Peyer's patch (tissue), 4 donors: ENCODE measurements around the gene HCST. TPM values are rescaled to one million over a fixed set of nuclear protein-coding genes. Genes with fewer than 3 reads are reported as not detected.

Experiments used
- DNase-seq, 3 donors: peaks; one replicate each; pipeline ENCODE4 v3.0.0-alpha.2; 2017 to 2019
- H3K27ac ChIP-seq, 4 donors: fragments of 200-600 bp; sonication (generic); one replicate each; pipeline ENCODE4 v1.5.1; 2016 to 2019
- H3K27me3 ChIP-seq, 2 donors: fragments of 200-600 bp; sonication (generic); one replicate each; pipeline ENCODE4 v1.5.1; 2019
- H3K36me3 ChIP-seq, 3 donors: fragments of 200-600 bp; sonication (generic); one replicate each; pipeline ENCODE4 v1.5.1; 2016 to 2019
- H3K4me1 ChIP-seq, 4 donors: fragments of 200-600 bp; sonication (generic); one replicate each; pipeline ENCODE4 v1.5.1; 2016 to 2019
- H3K4me3 ChIP-seq, 4 donors: fragments of 200-600 bp; sonication (generic); 1 replicate in 3 of 4; 2 replicates in 1 of 4; pipeline ENCODE4 v1.5.1; 2016 to 2019; ENCODE audit warnings: mild to moderate bottlenecking in 1 of 4
- H3K9me3 ChIP-seq, 4 donors: fragments of 200-600 bp; sonication (generic); one replicate each; pipeline ENCODE4 v1.5.1; 2016 to 2019; ENCODE audit warnings: mild to moderate bottlenecking in 1 of 4
- CTCF ChIP-seq, 6 experiments: fragments of 450-650 bp in 4 of 6; fragments of 200-600 bp in 2 of 6; sonication (generic) in 1 of 6; IDR thresholded peaks; one replicate each; pipeline ENCODE4 v1.5.1; 2017 to 2019; ENCODE audit warnings: antibody characterized with exemption in 6 of 6, mild to moderate bottlenecking in 3 of 6, moderate library complexity in 1 of 6
- POLR2A ChIP-seq, 2 donors: fragments of 450-650 bp; IDR thresholded peaks; one replicate each; pipeline ENCODE4 v1.5.1; 2017; ENCODE audit warnings: antibody characterized with exemption in 2 of 2, mild to moderate bottlenecking in 2 of 2, moderate library complexity in 2 of 2
- total RNA-seq, 4 donors: library from RNA; depleted of rRNA; stranded (reverse); fragments of >200 nt; gene quantifications; one replicate each; pipeline ENCODE4 v1.1.0, GENCODE V29; 2016

HCST gene
- total RNA-seq: 1 to 10 TPM in 1 of 4 donors, not detected in 3; 9.7 TPM

- no peaks in the 10 kb centered on the region for H3K9me3 ChIP-seq
- H3K4me3 ChIP-seq: peak within 1 kb of the TSS; percentile 27 to 46 (median 39)
- H3K27ac ChIP-seq: peak within 1 kb of the TSS; percentile 81 to 96 (median 94)
- H3K4me1 ChIP-seq: peaks cover 0 to 31% (median 18%) of the 10 kb centered on the region in 4 donors
- peaks cover 0 to under 1% (median 0%) of the 10 kb centered on the region in 3 donors for H3K36me3 ChIP-seq
- TF ChIP-seq CTCF (IDR thresholded peaks at IDR 0.05) (no peak), POLR2A (IDR thresholded peaks at IDR 0.05) (peak; percentile 14 to 15)
- peak in 2 of 3 donors; percentile 71 to 76 for DNase-seq
- no peaks in the 10 kb centered on the region for H3K27me3 ChIP-seq
Measured at GRCh38 chr19:35901854-35902661, at the start of gene HCST. TSS of gene HCST (plus strand) at chr19:35902529. CDS start at chr19:35902594, 65 bp downstream.

GRCh38 chr19:35853038-35853756, 49.1 kb upstream of the HCST start:
- H3K36me3 ChIP-seq: no peaks in the 10 kb centered on the region
- H3K9me3 ChIP-seq: no peaks in the 10 kb centered on the region
- TF ChIP-seq CTCF (IDR thresholded peaks at IDR 0.05): no peak
- TF ChIP-seq POLR2A (IDR thresholded peaks at IDR 0.05): no peak
- peaks cover 0 to 14% (median 5%) of the 10 kb centered on the region in 4 donors for H3K4me1 ChIP-seq
- H3K27ac ChIP-seq: no peak overlapping the region
- no peak overlapping the region for H3K4me3 ChIP-seq
- H3K27me3 ChIP-seq: peaks cover 0 to 11% of the 10 kb centered on the region in 2 donors
- no peak for DNase-seq

GRCh38 chr19:35856546-35857149, 45.7 kb upstream of the HCST start, which contains the start of gene KIRREL2:
TSS of gene KIRREL2 (plus strand) at chr19:35856911. CDS start at chr19:35857120, 209 bp downstream.
- peaks cover 0 to 21% of the 10 kb centered on the region in 2 donors for H3K27me3 ChIP-seq

GRCh38 chr19:35858311-35858710, 44.0 kb upstream of the HCST start:
- H3K4me3 ChIP-seq: no peak overlapping the region
- H3K36me3 ChIP-seq: no peaks in the 10 kb centered on the region
- H3K27me3 ChIP-seq: peaks cover 0 to 21% of the 10 kb centered on the region in 2 donors
- TF ChIP-seq POLR2A (IDR thresholded peaks at IDR 0.05): no peak
- no peak for TF ChIP-seq CTCF (IDR thresholded peaks at IDR 0.05)
- peaks cover 0 to 14% (median 5%) of the 10 kb centered on the region in 4 donors for H3K4me1 ChIP-seq
- H3K9me3 ChIP-seq: no peaks in the 10 kb centered on the region
- DNase-seq: no peak
- no peak overlapping the region for H3K27ac ChIP-seq

More at GRCh38 chr19:35856546-35857149, 45.7 kb upstream of the HCST start, which contains the start of gene KIRREL2:
- no peak within 1 kb of the TSS for H3K27ac ChIP-seq
- TF ChIP-seq POLR2A (IDR thresholded peaks at IDR 0.05): no peak
- no peak for TF ChIP-seq CTCF (IDR thresholded peaks at IDR 0.05)
- no peaks in the 10 kb centered on the region for H3K9me3 ChIP-seq
- peaks cover 0 to 14% (median 5%) of the 10 kb centered on the region in 4 donors for H3K4me1 ChIP-seq
- DNase-seq: no peak
- no peaks in the 10 kb centered on the region for H3K36me3 ChIP-seq
- peak within 1 kb of the TSS; percentile 27 to 47 (median 44) for H3K4me3 ChIP-seq

- Histone ChIP-seq H3K4me3 (no peak overlapping the region), H3K4me1 (peaks cover 0 to 14% (median 5%) of the 10 kb centered on the region in 4 donors), H3K9me3 (no peaks in the 10 kb centered on the region), H3K27ac (no peak overlapping the region), H3K36me3 (no peaks in the 10 kb centered on the region), H3K27me3 (peaks cover 0 to 21% of the 10 kb centered on the region in 2 donors)
- no peak for DNase-seq
- TF ChIP-seq CTCF (IDR thresholded peaks at IDR 0.05): no peak
Measured at GRCh38 chr19:35859414-35859813, 42.9 kb upstream of the HCST start.
